Activated CD4-positive, alpha-beta memory T cell treated with anti-CD3 and anti-CD28 coated beads, Interleukin-2, amount 10 ng/mL, durations not matched to agents 7 days and 5 days (primary cell): ENCODE data around the gene LTBP3. TPM values are rescaled to one million over a fixed set of nuclear protein-coding genes. Genes with fewer than 3 reads are reported as not detected.

ENCODE experiments used
- CTCF ChIA-PET: fragments of 350-600 bp; sonication (Branson Sonifier 250); formaldehyde crosslinking; loops from one replicate; lab custom pipeline; 2021; ENCODE audit warnings: antibody characterized with exemption, inconsistent platforms; lab: Charles Lee
- POLR2A ChIA-PET: fragments of 350-600 bp; sonication (Branson Sonifier 250); formaldehyde crosslinking; loops from one replicate; lab custom pipeline; 2021; ENCODE audit warnings: antibody characterized with exemption; lab: Charles Lee
- DNase-seq: peaks from one replicate; pipeline ENCODE4 v3.0.0-alpha.2; 2020
- H3K27ac Mint-ChIP-seq: one replicate; pipeline ENCODE4 v1.8.0; 2021; ENCODE audit warnings: mild to moderate bottlenecking, mixed read lengths
- H3K27me3 Mint-ChIP-seq: one replicate; pipeline ENCODE4 v1.8.0; 2021; ENCODE audit warnings: mixed read lengths
- H3K36me3 Mint-ChIP-seq: one replicate; pipeline ENCODE4 v1.8.0; 2021; ENCODE audit warnings: low read depth, mixed read lengths
- H3K4me1 Mint-ChIP-seq: one replicate; pipeline ENCODE4 v1.8.0; 2021; ENCODE audit warnings: mixed read lengths
- H3K4me3 Mint-ChIP-seq: one replicate; pipeline ENCODE4 v1.8.0; 2021; ENCODE audit warnings: mild to moderate bottlenecking, mixed read lengths
- H3K9me3 Mint-ChIP-seq: one replicate; pipeline ENCODE4 v1.8.0; 2021; ENCODE audit warnings: mixed read lengths
- total RNA-seq, 2 experiments: library from RNA; stranded (reverse); gene quantifications; one replicate each; pipeline ENCODE4 v1.2.3, GENCODE V29; 2021

LTBP3 gene
- total RNA-seq, 2 experiments from 2014 or later, result 55.4 to 60.0 TPM

- Mint-ChIP-seq H3K27ac (peak overlapping the region; percentile 70), H3K27me3 (no peaks in the 10 kb centered on the region), H3K9me3 (no peaks in the 10 kb centered on the region), H3K4me1 (peaks cover 53% of the 10 kb centered on the region), H3K4me3 (no peak overlapping the region), H3K36me3 (no peaks in the 10 kb centered on the region)
- POLR2A ChIA-PET, result interaction anchor here (0.6 to 28.9 kb wide), 32 partner anchors 7 to 996 kb away, joined by 3 to 6840 read pairs (median 8); partner anchors contain the start of genes DPF2, FRMD8, MALAT1 and NEAT1
- CTCF ChIA-PET, result interaction anchor here (0.7 to 20.8 kb wide), 5 partner anchors 8 to 173 kb away, joined by 3 to 447 read pairs (median 13); partner anchors contain the start of genes MALAT1, NEAT1 and SLC25A45
- no peak for DNase-seq
Measured at GRCh38 chr11:65506290-65506771, 51.8 kb downstream of the LTBP3 start.

- peaks cover 50% of the 10 kb centered on the region for H3K4me1 Mint-ChIP-seq
- H3K27ac Mint-ChIP-seq, result peak overlapping the region; percentile 70
- ChIA-PET CTCF (interaction anchor here (0.7 to 20.8 kb wide), 6 partner anchors 7 to 191 kb away, joined by 3 to 447 read pairs (median 8); partner anchors contain the start of genes CDC42EP2, MALAT1, NEAT1 and SCYL1), POLR2A (interaction anchor here (0.6 to 28.9 kb wide), 38 partner anchors 6 to 997 kb away, joined by 3 to 6840 read pairs (median 6); partner anchors contain the start of genes DPF2, FRMD8, KAT5 and MALAT1)
- no peaks in the 10 kb centered on the region for H3K9me3 Mint-ChIP-seq
- no peaks in the 10 kb centered on the region for H3K36me3 Mint-ChIP-seq
- no peak overlapping the region for H3K4me3 Mint-ChIP-seq
- no peak for DNase-seq
- H3K27me3 Mint-ChIP-seq, result no peaks in the 10 kb centered on the region
Measured at GRCh38 chr11:65505466-65506289, 52.5 kb downstream of the LTBP3 start.

- H3K4me1 Mint-ChIP-seq, result peaks cover 46% of the 10 kb centered on the region
- H3K27me3 Mint-ChIP-seq, result no peaks in the 10 kb centered on the region
- ChIA-PET POLR2A (interaction anchor here (0.6 to 28.9 kb wide), 33 partner anchors 6 to 243 kb away, joined by 3 to 6840 read pairs (median 8); partner anchors contain the start of genes DPF2, FRMD8, KAT5 and MALAT1), CTCF (interaction anchor here (1.2 to 20.8 kb wide), 4 partner anchors 20 to 190 kb away, joined by 4 to 447 read pairs (median 8); partner anchors contain the start of genes CDC42EP2, NEAT1 and SCYL1)
- peak overlapping the region; percentile 70 for H3K27ac Mint-ChIP-seq
- H3K4me3 Mint-ChIP-seq, result no peak overlapping the region
- no peak for DNase-seq
- H3K9me3 Mint-ChIP-seq, result no peaks in the 10 kb centered on the region
- no peaks in the 10 kb centered on the region for H3K36me3 Mint-ChIP-seq
Measured at GRCh38 chr11:65504674-65505465, 53.3 kb downstream of the LTBP3 start.

- Mint-ChIP-seq H3K36me3 (no peaks in the 10 kb centered on the region), H3K9me3 (no peaks in the 10 kb centered on the region), H3K4me1 (peaks cover 43% of the 10 kb centered on the region), H3K4me3 (no peak overlapping the region), H3K27ac (peak overlapping the region; percentile 70), H3K27me3 (no peaks in the 10 kb centered on the region)
- DNase-seq, result no peak
- ChIA-PET POLR2A (interaction anchor here (0.7 to 28.9 kb wide), 27 partner anchors 5 to 242 kb away, joined by 3 to 6840 read pairs (median 9); partner anchors contain the start of genes DPF2, FRMD8, MALAT1 and NEAT1), CTCF (interaction anchor here (1.6 to 20.8 kb wide), 2 partner anchors 82 to 189 kb away, joined by 4 to 447 read pairs; partner anchors contain the start of genes CDC42EP2 and NEAT1)
Measured at GRCh38 chr11:65503949-65504673, 54.0 kb downstream of the LTBP3 start.

- H3K27ac Mint-ChIP-seq, result peak overlapping the region; percentile 70
- no peaks in the 10 kb centered on the region for H3K27me3 Mint-ChIP-seq
- ChIA-PET CTCF (interaction anchor here (1.5 to 20.8 kb wide), 2 partner anchors 31 to 81 kb away, joined by 4 to 447 read pairs; partner anchors contain the start of gene NEAT1), POLR2A (interaction anchor here (0.9 to 28.9 kb wide), 15 partner anchors 22 to 387 kb away, joined by 3 to 6840 read pairs (median 11); partner anchors contain the start of genes CCDC85B, DPF2, EHBP1L1 and FRMD8)
- no peak for DNase-seq
- H3K4me3 Mint-ChIP-seq, result no peak overlapping the region
- no peaks in the 10 kb centered on the region for H3K36me3 Mint-ChIP-seq
- H3K9me3 Mint-ChIP-seq, result no peaks in the 10 kb centered on the region
- H3K4me1 Mint-ChIP-seq, result peaks cover 42% of the 10 kb centered on the region
Measured at GRCh38 chr11:65503368-65503948, 54.7 kb downstream of the LTBP3 start.

GRCh38 chr11:65502555-65503367, 55.4 kb downstream of the LTBP3 start:
- no peak overlapping the region for H3K27ac Mint-ChIP-seq
- H3K27me3 Mint-ChIP-seq, result no peaks in the 10 kb centered on the region
- no peak for DNase-seq
- peaks cover 40% of the 10 kb centered on the region for H3K4me1 Mint-ChIP-seq
- POLR2A ChIA-PET, result interaction anchor here (0.6 to 28.9 kb wide), 31 partner anchors 7 to 643 kb away, joined by 3 to 6840 read pairs (median 5); partner anchors contain the start of genes CCDC85B, DPF2, EHBP1L1 and EHD1
- CTCF ChIA-PET, result interaction anchor here (1.5 to 20.8 kb wide), 3 partner anchors 31 to 121 kb away, joined by 4 to 447 read pairs (median 4); partner anchors contain the start of gene NEAT1
- no peaks in the 10 kb centered on the region for H3K36me3 Mint-ChIP-seq
- no peaks in the 10 kb centered on the region for H3K9me3 Mint-ChIP-seq
- H3K4me3 Mint-ChIP-seq, result no peak overlapping the region

GRCh38 chr11:65502274-65502554, 55.9 kb downstream of the LTBP3 start:
- H3K36me3 Mint-ChIP-seq, result no peaks in the 10 kb centered on the region
- H3K9me3 Mint-ChIP-seq, result no peaks in the 10 kb centered on the region
- H3K4me1 Mint-ChIP-seq, result peaks cover 35% of the 10 kb centered on the region
- no peak overlapping the region for H3K27ac Mint-ChIP-seq
- no peaks in the 10 kb centered on the region for H3K27me3 Mint-ChIP-seq
- no peak overlapping the region for H3K4me3 Mint-ChIP-seq
- no peak for DNase-seq
- ChIA-PET POLR2A (interaction anchor here (0.8 to 28.9 kb wide), 31 partner anchors 7 to 642 kb away, joined by 3 to 6840 read pairs (median 5); partner anchors contain the start of genes CCDC85B, DPF2, EHBP1L1 and EHD1), CTCF (interaction anchor here (1.5 to 20.8 kb wide), 3 partner anchors 30 to 121 kb away, joined by 4 to 447 read pairs (median 4); partner anchors contain the start of gene NEAT1)

- ChIA-PET CTCF (interaction anchor here (1.5 to 20.8 kb wide), 3 partner anchors 30 to 120 kb away, joined by 4 to 447 read pairs (median 4); partner anchors contain the start of gene NEAT1), POLR2A (interaction anchor here (0.8 to 28.9 kb wide), 32 partner anchors 8 to 642 kb away, joined by 3 to 6840 read pairs (median 6); partner anchors contain the start of genes CCDC85B, DPF2, EHBP1L1 and EHD1)
- DNase-seq, result no peak
- no peaks in the 10 kb centered on the region for H3K36me3 Mint-ChIP-seq
- no peaks in the 10 kb centered on the region for H3K27me3 Mint-ChIP-seq
- peaks cover 34% of the 10 kb centered on the region for H3K4me1 Mint-ChIP-seq
- H3K4me3 Mint-ChIP-seq, result no peak overlapping the region
- H3K27ac Mint-ChIP-seq, result no peak overlapping the region
- no peaks in the 10 kb centered on the region for H3K9me3 Mint-ChIP-seq
Measured at GRCh38 chr11:65501472-65502273, 56.5 kb downstream of the LTBP3 start.

GRCh38 chr11:65501186-65501471, 57.0 kb downstream of the LTBP3 start:
- POLR2A ChIA-PET, result interaction anchor here (0.7 to 28.9 kb wide), 19 partner anchors 9 to 389 kb away, joined by 3 to 6840 read pairs (median 11); partner anchors contain the start of genes CCDC85B, FAM89B, FRMD8 and NEAT1

More at GRCh38 chr11:65501186-65501471, 57.0 kb downstream of the LTBP3 start:
- Mint-ChIP-seq H3K36me3 (no peaks in the 10 kb centered on the region), H3K27me3 (no peaks in the 10 kb centered on the region), H3K4me3 (no peak overlapping the region), H3K27ac (no peak overlapping the region), H3K4me1 (peaks cover 34% of the 10 kb centered on the region), H3K9me3 (no peaks in the 10 kb centered on the region)
- DNase-seq, result no peak
- CTCF ChIA-PET, result interaction anchor here (0.9 to 20.8 kb wide), 3 partner anchors 79 to 389 kb away, joined by 3 to 447 read pairs (median 4); partner anchors contain the start of genes CCDC85B and NEAT1
